ENCODE data around the gene NDUFS4.
"Not testable (repeated sequence)": the region's sequence is repeated elsewhere in the genome, so short reads cannot be mapped to it uniquely, and the experiment has no call there.

The NDUFS4 gene

DNA sequence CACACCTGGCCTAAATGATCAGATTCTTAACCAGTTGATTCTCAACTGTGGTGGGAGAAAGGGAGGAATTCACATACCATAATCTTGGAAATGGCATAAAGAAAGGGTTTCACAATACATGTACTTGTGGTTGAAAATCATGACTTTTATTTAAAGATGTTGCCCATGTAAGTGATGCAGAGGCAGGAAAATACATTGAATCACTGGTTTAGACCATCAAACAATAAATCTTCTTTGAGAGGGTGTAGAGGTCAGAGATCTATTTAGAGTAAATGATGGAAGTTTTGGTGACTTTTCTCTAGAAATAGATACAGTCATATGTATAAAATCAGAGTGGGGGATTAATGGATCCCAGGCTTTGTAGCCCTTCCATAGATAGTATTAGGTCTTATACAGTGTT lies 15.4 kb downstream of the NDUFS4 start:
- DNase-seq (ENCODE audit: low spot score) = no peak

DNA sequence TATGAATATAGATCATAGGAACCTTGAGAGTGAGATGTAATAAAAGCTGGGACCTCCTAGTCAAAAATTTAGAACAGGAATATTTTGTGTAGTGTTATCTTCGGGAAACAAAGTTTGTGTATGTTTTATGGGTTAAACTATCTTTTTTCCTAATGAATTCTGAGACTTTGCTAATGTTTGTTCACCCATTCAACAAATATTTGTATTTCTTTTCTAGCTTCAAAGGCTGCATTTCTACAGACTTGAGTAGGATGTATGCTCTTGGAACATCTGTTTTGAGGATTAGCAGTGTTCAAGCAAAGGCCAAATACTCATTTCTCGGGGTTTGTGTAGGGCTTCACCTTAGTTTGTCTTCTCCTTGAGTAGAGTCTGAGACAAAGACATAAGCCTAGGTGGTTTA lies 16.2 kb downstream of the NDUFS4 start:
- DNase-seq (ENCODE audit: low spot score) = no peak

DNA sequence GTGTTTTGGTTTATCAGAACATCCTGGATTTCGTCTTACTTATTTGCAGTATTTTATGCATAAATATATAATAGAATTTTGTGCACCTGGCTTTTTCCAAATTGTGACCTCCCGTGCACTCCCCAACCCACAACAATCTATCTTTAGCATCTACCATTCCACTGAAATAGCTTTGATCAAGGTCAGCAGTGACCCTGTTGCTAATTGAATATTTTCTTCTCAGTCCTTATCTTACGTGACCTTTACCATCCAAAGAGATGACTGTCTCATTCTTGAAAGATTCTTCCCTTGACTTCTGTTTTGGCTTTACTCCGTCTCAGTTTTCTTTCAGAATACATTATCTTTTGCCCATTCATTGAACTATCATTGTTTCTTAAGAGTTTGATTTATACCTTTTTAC lies 18.4 kb downstream of the NDUFS4 start:
- DNase-seq (ENCODE audit: low spot score) = no peak

DNA sequence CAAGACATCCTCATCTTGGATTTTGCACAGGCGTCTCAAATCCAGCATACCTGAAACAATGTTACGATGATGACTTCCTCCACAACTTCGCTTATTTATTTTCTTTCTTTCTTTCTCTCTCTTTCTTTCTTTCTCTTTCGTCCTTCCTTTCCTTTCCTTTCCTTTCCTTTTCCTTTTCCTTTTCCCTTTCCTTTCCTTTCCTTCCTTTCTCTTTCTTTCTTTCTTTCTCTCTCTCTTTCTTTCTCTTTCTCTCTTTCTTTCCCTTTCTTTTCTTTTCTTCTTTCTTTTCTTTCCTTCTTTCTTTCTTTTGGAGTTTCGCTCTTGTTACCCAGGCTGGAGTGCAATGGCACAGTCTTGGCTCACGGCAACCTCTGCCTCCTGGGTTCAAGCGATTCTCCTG lies 20.1 kb downstream of the NDUFS4 start:
- DNase-seq (ENCODE audit: low spot score) = no peak

DNA sequence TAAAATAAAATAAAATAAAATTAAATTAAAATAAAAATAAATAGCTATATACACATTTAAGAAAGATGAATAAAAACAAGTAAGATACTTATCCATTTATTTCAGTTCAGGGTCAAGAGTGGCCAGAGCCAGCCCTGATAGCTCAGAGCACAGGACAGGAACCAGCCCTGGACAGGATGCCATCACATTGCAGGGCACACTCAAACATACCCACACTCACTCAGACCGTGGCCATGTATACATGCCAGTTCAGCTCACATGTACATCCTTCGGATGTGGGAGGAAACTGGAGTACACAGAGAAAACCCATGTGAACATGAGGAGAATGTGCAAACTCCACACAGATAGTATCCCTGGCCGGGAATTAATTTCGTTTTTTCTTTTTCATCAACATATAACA lies 21.8 kb downstream of the NDUFS4 start:
- DNase-seq (ENCODE audit: low spot score) = no peak

DNA sequence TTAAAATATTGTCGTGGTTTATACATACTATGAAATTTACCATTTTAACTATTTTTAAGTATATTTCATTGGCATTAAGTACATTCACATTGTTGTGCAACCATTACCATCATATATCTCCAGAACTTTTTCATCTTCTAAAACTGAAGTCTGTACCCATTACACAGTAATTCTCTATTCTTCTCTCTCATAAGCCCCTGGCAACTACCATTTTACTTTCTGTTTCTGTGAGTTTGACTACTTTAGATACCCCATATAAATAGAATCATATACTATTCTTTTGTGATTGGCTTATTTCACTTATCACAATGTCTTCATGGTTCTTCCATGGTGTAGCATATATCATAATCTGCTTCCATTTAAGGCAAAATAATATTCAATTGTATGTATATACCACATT lies 30.3 kb downstream of the NDUFS4 start:
- DNase-seq (ENCODE audit: low spot score) = no peak

DNA sequence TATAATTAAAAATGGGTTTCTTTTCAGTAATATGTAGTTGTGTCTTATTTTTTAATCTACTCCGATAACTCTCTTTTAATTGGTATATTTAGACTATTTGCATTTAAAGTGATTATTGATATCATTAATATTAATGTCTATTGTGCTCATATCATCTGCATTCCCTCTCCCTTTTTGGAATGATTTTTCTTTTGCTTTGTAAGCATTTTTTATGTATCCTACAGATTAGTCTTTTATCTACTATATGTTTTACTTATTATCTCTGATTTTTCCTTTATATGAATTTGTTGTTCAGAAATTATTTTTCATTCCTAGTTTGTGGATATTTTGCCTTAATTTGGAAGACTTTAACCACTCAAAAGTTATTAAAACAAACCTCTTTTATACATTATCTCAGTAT lies 34.0 kb downstream of the NDUFS4 start:
- DNase-seq (ENCODE audit: low spot score) = no peak

DNA sequence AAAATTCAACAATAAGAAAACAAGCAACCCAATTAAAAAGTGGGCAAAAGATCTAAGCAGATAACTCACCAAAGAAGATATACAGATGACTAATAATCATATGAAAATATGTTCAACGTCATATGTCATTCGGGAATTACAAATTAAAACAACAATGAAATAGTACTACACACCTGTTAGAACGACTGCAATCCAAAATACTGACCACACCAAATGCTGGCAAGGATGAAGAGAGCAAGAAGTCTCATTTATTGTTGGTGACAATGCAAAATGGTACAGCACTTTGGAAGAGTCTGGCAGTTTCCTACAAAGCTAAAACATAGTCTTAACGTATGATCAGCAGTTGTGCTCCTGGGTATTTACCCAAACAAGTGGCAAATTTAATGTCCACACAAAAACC lies 37.5 kb downstream of the NDUFS4 start:
- DNase-seq (ENCODE audit: low spot score) = no peak

DNA sequence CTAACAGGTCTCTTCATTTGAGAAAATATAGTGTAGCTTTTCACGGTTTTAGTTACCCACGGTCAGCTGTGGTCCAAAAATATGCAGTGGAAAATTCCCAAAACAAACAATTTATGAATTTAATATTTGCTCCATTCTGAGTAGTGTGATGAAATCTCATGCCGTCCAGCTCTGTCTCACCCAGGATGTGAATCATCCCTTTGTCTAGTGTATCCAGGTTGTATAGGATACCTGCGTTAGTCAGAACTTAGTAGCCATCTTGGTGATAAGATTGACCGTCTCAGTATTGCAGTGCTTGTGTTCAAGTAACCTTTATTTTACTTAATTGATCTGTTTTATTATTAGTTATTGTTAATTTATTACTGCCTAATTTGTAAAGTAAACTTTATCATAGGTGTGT lies 41.1 kb downstream of the NDUFS4 start:
- peak; percentile 79 for DNase-seq (ENCODE audit: low spot score)

DNA sequence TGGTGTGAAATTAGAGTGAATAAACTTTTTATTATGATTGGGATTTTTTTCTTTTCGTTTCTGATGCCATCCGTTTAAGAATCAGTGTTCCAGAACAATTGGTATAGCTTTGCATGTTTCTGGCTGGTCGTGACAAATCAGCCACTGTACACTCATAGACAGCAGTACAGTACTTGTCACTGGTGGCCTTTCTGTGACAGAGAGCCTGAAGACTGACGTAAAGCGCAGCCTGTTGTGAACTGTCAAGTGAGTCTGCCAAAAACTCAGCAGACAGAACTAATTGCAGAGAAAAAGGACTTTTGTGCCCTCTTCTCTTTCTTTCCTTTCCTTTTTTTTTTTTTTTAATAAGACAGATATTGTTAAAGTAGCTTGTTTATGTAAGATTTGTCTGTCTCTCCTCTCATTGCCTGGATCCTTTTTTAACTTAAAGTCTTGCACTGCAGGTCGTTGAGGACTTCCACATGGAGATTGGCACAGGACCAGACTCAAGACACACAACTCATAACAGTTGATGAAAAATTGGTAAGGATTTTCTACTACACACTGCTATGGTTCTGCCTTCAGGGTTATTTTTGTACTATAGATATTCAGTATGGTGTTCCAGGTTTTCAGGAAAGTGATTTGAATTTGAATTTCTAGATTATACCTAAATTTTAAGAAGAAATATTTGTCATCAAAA lies 42.7 kb downstream of the NDUFS4 start:
- peak; percentile 8 for DNase-seq (ENCODE audit: low spot score)

DNA sequence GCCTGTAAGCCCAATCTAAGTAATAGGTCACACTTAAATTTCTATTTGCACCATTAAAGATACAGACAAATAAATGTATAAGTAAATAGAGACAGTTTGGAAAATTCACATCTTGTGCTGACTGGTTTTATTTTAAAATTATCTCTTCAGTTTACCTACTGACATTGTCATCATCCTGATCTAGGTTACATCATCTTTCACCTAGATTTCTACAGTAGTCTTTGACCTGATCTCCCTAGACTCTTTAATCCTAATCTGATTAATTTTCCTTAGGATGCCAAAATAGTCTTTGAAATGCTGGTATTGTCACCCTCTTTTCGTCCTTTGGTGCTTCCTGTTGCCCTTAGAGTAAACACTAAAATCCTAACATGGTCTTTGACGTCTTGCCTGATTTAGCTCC lies 43.9 kb downstream of the NDUFS4 start:
- no peak for DNase-seq (ENCODE audit: low spot score)

DNA sequence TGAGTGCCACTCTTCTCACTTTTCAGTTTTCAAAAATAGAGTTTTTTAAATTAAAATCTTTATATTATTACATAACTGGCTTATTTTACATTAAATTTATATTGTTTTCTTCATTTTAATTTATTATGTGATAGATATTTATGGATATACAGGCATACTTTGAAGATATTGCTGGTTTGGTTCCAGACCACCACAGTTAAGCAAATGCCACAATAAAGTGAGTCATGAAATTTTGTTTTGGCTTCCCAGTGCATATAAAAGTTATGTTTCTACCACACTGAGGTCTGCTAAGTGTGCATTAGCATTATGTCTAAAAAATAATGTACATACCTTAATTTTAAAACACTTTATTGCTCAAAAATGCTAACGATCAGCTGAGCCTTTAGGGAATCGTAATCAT lies 47.4 kb downstream of the NDUFS4 start:
- no peak for DNase-seq (ENCODE audit: low spot score)

DNA sequence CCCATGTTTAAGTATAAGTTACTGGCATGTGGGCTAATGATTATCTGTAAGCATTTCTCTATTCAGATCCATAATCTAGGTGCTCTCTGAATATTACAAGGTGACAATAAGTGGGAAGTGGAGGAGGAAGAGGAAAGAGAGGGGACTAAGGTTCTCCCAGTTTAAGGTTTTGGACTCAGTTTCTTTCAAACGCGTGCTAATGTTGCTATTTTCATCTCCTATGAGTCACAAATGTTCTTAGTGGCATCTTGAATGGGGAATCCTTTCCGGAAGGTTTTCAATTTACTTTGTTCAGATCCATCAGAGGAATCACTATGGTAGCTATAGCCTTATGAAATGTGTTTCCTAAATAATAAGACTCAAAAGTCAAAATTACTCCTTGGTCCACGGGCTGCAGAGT lies 48.5 kb downstream of the NDUFS4 start:
- DNase-seq (ENCODE audit: low spot score) = not testable (repeated sequence)

DNA sequence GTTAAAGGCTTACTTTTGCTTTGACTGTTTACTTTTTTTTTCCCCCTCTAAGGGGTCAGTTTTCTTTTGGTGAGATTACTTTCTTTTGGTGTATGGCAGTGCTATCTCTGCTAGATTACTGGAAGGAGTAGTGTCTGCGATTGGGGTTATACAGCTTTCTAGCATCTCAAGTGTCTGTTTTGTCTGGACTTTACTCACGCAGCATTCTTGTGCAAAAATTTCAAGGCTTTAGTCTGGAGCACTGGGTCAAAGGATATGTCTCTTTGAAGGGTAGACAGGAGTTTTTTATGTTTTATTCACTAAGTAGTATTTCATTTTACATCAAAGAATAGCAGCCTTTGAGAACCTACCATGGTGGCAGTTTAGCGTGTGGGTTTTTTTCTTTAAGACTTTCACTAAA lies 52.6 kb downstream of the NDUFS4 start:
- no peak for DNase-seq (ENCODE audit: low spot score)

DNA sequence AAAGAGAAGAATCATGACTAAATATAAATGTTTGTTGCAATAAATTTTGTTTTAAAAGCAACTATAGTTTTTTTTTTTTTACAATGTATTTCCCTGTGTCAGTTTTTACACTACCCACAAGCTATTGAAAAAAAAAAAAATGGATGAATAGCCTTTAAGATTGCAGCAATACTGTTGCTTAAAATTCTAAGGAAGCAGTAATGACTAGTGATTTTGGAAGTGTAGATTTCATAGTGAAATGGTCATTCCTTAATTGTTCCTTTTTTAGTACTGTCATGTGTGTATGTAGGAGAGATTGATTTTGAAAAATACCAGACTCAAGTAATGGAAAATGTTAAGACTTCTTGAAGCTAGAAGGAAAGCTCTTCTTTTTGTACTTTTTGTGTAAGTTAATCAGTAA lies 53.1 kb downstream of the NDUFS4 start:
- no peak for DNase-seq (ENCODE audit: low spot score)

DNA sequence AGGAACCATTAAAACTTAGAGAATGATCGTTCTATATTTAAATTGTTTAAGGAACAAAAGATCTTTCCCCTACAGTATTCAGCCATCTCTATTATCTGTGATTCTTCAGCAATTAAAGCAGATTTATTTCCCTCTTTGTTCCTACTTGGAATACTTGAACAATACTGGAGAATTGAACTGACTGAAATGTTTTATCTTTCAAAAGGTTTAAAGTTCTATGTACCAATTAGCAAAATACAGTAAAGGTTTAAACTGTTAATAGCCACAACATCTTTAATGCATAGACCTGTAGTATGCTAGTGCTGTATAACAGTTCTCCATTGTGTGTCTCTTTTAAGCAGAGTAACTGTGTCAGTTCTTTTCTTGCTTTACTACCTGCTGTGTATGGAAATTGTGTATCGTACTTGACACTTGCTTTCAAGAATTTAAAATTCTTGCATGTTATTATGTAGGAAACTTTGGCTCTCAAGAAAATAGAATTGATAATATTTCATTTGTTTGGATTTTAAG lies 54.0 kb downstream of the NDUFS4 start:
- no peak for DNase-seq (ENCODE audit: low spot score)

DNA sequence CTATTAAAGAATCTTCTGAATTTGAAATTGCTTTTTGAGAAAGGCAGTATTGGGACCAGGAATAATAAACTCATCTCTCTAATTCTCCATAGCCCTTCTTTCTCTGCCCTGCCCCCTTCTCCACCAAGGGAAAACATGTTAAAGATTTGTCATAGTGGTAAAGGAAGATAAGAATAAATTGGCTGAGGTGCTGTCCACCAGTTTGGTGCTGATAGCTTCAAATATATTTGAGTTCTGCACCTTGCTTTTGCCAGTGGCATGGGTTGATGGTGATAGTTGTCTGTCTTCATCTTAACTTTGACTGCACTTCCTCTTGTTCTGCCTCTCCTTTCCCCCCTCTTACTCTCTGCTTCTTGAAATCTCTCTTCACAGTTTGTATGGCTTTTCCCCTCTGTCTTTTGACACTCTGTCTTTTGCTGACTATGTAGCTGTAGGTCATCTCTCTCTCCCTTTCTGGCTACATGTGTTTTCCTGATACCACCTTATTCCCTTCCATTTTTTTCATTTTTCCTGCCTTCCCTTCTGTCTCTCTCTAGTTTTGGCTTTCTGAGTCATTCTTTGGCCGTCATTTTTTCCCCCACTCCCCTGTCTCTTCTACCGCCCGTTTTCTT lies 56.6 kb downstream of the NDUFS4 start:
- DNase-seq (ENCODE audit: low spot score) = peak; percentile 32

DNA sequence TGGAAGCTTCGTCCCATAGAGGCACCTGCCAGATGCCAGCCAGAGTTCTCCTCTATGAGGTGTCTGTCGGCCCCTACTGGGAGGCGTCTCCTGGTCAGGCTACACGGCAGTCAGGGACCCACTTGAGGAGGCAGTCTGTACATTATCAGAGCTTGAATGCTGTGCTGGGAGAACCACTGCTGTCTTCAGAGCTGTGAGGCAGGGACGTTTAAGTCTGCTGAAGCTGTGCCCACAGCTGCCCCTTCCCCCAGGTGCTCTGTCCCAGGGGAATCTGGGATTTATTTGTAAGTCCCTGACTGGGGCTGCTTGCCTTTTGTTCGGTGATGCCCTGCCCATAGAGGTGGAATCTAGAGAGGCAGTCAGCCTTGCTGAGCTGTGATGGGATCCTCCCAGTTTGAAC lies 70.8 kb downstream of the NDUFS4 start:
- no peak for DNase-seq (ENCODE audit: low spot score)

DNA sequence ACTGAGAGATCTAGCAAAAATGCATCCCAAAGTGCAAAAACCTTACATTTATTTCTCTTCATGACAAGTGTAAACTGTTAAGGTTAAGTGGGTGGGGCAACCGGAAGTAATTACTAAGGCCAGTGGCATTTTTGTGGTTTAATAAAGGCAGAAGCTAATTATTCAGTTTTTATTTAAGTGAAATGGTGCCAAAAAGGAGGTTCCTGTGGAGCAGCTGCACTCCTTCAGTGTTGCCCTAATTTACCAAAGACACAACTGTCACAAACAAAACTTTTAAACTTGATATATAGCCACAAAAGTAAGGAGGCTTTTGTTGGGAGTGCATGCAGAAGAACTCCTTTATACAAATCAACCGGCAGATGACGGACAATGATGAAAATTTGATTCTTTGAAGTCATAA lies 81.6 kb downstream of the NDUFS4 start:
- peak; percentile 4 for DNase-seq (ENCODE audit: low spot score)

DNA sequence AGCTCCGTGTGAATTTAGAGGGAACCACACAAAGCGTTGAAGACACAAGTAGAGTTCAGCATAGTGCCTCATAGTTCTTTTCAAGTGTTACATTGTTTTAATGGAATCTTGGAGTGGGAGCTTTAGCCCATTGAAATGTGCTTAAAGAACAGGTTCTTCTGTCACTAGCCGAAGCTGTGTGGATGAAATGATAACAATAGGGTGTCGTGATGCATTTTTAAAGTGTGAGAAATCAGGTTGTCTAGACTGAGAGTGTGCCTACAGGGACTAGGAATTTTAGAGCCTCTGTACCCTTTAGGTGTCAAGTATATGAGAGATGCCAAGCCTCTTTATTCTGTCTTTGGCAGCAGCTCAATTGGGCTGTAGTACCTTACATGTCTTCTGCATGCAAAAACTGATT lies 83.0 kb downstream of the NDUFS4 start:
- DNase-seq (ENCODE audit: low spot score) = no peak

DNA sequence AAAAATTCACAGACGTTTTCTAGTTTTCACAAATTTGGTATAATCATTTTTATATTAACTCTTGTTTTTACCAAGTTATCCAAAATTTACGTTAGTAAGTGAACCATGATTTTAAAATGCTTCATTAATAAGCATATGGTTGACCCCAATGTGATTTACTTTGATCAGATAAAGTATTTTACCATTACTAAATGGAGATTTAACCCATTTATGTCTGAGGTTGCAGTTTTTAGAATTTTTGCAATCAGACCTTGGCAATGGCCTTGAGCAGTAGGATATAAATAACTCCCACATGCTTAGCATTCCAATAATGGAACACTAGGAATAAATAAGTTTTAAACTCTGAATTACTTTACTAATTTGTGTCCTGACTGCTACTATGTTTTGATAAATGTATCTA lies 84.6 kb downstream of the NDUFS4 start:
- DNase-seq (ENCODE audit: low spot score) = no peak

DNA sequence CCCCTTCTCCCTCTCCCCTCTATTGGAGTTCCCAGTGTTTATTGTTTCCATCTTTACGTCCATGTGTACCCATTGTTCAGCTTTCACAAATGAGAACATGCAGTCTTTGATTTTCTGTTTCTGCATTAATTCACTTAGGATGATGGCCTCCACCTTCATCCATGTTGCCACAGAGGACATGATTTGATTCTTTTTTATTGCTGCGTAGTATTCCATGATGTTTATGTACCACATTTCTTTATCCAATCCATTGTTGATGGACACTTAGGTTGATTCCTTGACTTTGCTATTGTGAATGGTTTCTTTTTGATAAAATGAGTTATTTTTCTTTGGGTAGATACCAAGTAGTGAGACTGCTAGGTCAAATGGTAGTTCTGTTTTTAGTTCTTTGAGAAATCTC lies 88.9 kb downstream of the NDUFS4 start:
- no peak for DNase-seq (ENCODE audit: low spot score)

DNA sequence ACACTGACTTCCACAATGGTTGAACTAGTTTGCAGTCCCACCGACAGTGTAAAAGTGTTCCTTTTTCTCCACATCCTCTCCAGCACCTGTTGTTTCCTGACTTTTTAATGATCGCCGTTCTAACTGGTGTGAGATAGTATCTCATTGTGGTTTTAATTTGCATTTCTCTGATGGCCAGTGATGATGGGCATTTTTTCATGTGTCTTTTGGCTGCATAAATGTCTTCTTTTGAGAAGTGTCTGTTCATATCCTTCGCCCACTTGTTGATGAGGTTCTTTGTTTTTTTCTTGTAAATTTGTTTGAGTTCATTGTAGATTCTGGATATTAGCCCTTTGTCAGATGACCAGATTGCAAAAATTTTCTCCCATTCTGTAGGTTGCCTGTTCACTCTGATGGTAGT lies 100.1 kb downstream of the NDUFS4 start:
- DNase-seq (ENCODE audit: low spot score) = not testable (repeated sequence)

DNA sequence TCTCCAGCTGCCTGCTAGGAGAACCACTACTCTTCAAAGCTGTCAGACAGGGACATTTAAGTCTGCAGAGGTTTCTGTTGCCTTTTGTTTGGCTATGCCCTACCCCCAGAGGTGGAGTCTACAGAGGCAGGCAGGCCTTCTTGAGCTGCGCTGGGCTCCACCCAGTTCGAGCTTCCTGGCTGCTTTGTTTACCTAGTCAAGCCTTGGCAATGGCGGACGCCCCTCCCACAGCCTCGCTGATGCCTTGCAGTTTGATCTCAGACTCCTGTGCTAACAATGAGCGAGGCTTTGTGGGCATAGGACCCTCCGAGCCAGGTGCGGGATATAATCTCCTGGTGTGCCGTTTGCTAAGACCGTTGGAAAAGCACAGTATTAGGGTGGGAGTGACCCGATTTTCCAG lies 104.9 kb downstream of the NDUFS4 start:
- DNase-seq (ENCODE audit: low spot score) = not testable (repeated sequence)

Data from RKO (cell line).